Measurements from ENCODE around the gene ASB3.
"Not testable (repeated sequence)": the region's sequence is repeated elsewhere in the genome, so short reads cannot be mapped to it uniquely, and the experiment has no call there.

The ASB3 gene

DNA sequence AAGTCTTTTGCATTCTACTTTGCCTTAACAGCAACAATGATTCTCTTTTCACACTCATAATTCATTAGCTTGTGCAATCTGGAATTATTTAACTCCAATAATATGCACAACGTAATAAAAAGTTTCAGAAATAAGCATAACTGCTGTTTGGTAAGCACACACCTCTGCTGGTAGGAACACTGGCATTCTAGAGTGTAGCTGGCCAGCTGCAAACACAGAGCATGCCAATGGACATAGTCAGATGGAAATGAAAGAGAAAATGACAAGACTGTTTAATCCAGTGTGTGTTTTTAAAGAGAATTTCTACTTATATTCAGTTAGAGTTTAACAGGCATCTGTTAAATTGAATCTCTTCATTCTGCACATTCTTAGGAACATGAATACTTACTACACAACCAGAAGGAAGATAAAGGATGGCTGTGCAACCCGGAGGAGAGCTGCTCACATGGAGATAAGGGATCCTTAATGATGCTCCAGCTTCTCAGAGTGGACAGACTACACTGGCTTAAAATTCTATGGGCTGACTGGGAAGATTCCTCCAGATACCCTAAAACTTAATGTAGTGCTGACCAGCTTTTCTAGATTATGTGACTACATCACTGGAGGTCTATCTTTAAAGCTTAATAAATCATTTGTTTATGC lies 113.8 kb downstream of the ASB3 start:
- DNase-seq, result no peak
- CTCF ChIA-PET, result no interaction called here

GRCh38 chr2:53670331-53670730 lies 116.4 kb downstream of the ASB3 start:
- Mint-ChIP-seq H3K27me3 (no peaks in the 10 kb centered on the region), H3K9me3 (peaks cover 7% of the 10 kb centered on the region), H3K27ac (no peak overlapping the region), H3K36me3 (peaks cover 13% of the 10 kb centered on the region), H3K4me1 (no peaks in the 10 kb centered on the region), H3K4me3 (no peak overlapping the region)
- no peak for DNase-seq
- CTCF ChIA-PET, result no interaction called here

More for the DNA sequence above, 113.8 kb downstream of the ASB3 start:
- Mint-ChIP-seq H3K4me1 (no peaks in the 10 kb centered on the region), H3K9me3 (peaks cover under 1% of the 10 kb centered on the region), H3K4me3 (no peak overlapping the region), H3K27me3 (no peaks in the 10 kb centered on the region), H3K36me3 (peaks cover 8% of the 10 kb centered on the region), H3K27ac (no peak overlapping the region)

- CTCF ChIA-PET, result no interaction called here
- DNase-seq, result no peak
- no peak overlapping the region for H3K27ac Mint-ChIP-seq
- no peaks in the 10 kb centered on the region for H3K27me3 Mint-ChIP-seq
- H3K4me1 Mint-ChIP-seq, result no peaks in the 10 kb centered on the region
- H3K36me3 Mint-ChIP-seq, result peaks cover 13% of the 10 kb centered on the region
- peaks cover 8% of the 10 kb centered on the region for H3K9me3 Mint-ChIP-seq
- no peak overlapping the region for H3K4me3 Mint-ChIP-seq
Observed at GRCh38 chr2:53668624-53669026, 118.1 kb downstream of the ASB3 start.

GRCh38 chr2:53667130-53667529 lies 119.6 kb downstream of the ASB3 start:
- H3K27me3 Mint-ChIP-seq, DNase-seq, CTCF ChIA-PET, H3K4me3 Mint-ChIP-seq, H3K9me3 Mint-ChIP-seq, H3K4me1 Mint-ChIP-seq, H3K27ac Mint-ChIP-seq: not testable (repeated sequence)
- peaks cover 13% of the 10 kb centered on the region for H3K36me3 Mint-ChIP-seq

GRCh38 chr2:53660886-53661285 lies 125.9 kb downstream of the ASB3 start:
- H3K27ac Mint-ChIP-seq, result no peak overlapping the region
- CTCF ChIA-PET, result no interaction called here
- no peaks in the 10 kb centered on the region for H3K4me1 Mint-ChIP-seq
- no peak overlapping the region for H3K4me3 Mint-ChIP-seq
- H3K27me3 Mint-ChIP-seq, result no peaks in the 10 kb centered on the region
- peaks cover 3% of the 10 kb centered on the region for H3K9me3 Mint-ChIP-seq
- no peak for DNase-seq
- no peaks in the 10 kb centered on the region for H3K36me3 Mint-ChIP-seq

- H3K27me3 Mint-ChIP-seq, H3K4me3 Mint-ChIP-seq, H3K27ac Mint-ChIP-seq, H3K9me3 Mint-ChIP-seq, H3K4me1 Mint-ChIP-seq, CTCF ChIA-PET, DNase-seq, H3K36me3 Mint-ChIP-seq: not testable (repeated sequence)
Observed at GRCh38 chr2:53658474-53658873, 128.3 kb downstream of the ASB3 start.

- Mint-ChIP-seq H3K4me1 (no peaks in the 10 kb centered on the region), H3K27me3 (no peaks in the 10 kb centered on the region), H3K4me3 (no peak overlapping the region), H3K9me3 (peaks cover 2% of the 10 kb centered on the region), H3K36me3 (no peaks in the 10 kb centered on the region), H3K27ac (no peak overlapping the region)
- no peak for DNase-seq
- CTCF ChIA-PET, result no interaction called here
Observed at GRCh38 chr2:53655256-53655655, 131.5 kb downstream of the ASB3 start.

DNA sequence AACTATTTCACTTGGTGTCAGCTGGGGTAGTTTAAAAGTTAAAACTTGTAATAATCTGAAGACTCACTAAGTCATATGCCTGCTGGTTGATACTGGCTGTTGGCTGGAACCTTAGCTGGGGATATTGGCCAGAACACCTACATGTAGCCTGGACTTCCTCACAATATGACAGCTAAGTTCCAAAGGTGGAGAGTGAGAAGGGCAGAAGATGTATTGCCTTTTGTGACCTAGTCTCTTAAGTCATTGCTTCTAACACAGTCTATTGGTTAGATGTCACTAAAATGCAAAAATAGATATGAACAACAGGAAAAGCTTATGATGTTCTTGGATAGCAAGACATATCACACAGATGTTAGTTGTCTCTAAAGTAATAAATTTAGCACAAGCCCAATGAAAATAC lies 132.4 kb downstream of the ASB3 start:
- Mint-ChIP-seq H3K4me1 (no peaks in the 10 kb centered on the region), H3K27me3 (no peaks in the 10 kb centered on the region), H3K36me3 (no peaks in the 10 kb centered on the region), H3K4me3 (no peak overlapping the region), H3K27ac (no peak overlapping the region), H3K9me3 (peaks cover 2% of the 10 kb centered on the region)
- DNase-seq, result no peak
- CTCF ChIA-PET, result no interaction called here

- H3K9me3 Mint-ChIP-seq, result no peaks in the 10 kb centered on the region
- no peak overlapping the region for H3K4me3 Mint-ChIP-seq
- DNase-seq, result no peak
- H3K36me3 Mint-ChIP-seq, result no peaks in the 10 kb centered on the region
- H3K27ac Mint-ChIP-seq, result no peak overlapping the region
- no peaks in the 10 kb centered on the region for H3K27me3 Mint-ChIP-seq
- no peaks in the 10 kb centered on the region for H3K4me1 Mint-ChIP-seq
- CTCF ChIA-PET, result no interaction called here
Observed at GRCh38 chr2:53652131-53652530, 134.6 kb downstream of the ASB3 start.

- Mint-ChIP-seq H3K4me3 (no peak overlapping the region), H3K4me1 (no peaks in the 10 kb centered on the region), H3K27ac (no peak overlapping the region), H3K9me3 (no peaks in the 10 kb centered on the region), H3K27me3 (no peaks in the 10 kb centered on the region), H3K36me3 (no peaks in the 10 kb centered on the region)
- CTCF ChIA-PET, result no interaction called here
- no peak for DNase-seq
Observed at GRCh38 chr2:53646788-53647187, 140.0 kb downstream of the ASB3 start.

GRCh38 chr2:53641290-53641689 lies 145.5 kb downstream of the ASB3 start:
- H3K36me3 Mint-ChIP-seq, result no peaks in the 10 kb centered on the region
- H3K4me3 Mint-ChIP-seq, result no peak overlapping the region
- CTCF ChIA-PET, result no interaction called here
- DNase-seq, result no peak
- H3K27ac Mint-ChIP-seq, result no peak overlapping the region
- no peaks in the 10 kb centered on the region for H3K27me3 Mint-ChIP-seq
- no peaks in the 10 kb centered on the region for H3K9me3 Mint-ChIP-seq
- H3K4me1 Mint-ChIP-seq, result no peaks in the 10 kb centered on the region

DNA sequence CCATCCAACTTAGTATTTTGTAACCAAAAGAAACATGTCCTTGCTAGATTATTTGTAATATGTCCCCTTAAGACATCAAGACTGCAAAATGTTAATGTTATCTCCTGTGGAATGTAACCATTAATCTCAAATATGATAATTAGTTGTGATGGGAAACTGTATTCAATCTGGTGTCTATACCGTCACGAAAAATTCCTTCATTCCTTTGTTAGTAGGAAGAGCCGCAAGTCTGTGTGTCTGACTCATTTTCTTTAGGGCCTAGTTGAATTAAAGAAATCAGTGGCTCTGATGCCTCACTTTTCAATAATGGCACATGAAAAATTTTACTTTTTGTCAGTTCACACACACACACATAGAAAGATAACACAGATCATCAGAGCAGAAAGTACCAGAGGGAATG lies 146.3 kb downstream of the ASB3 start:
- H3K4me1 Mint-ChIP-seq, result no peaks in the 10 kb centered on the region
- H3K9me3 Mint-ChIP-seq, result no peaks in the 10 kb centered on the region
- no peak for DNase-seq
- no peaks in the 10 kb centered on the region for H3K36me3 Mint-ChIP-seq
- no peak overlapping the region for H3K4me3 Mint-ChIP-seq
- no peaks in the 10 kb centered on the region for H3K27me3 Mint-ChIP-seq
- no peak overlapping the region for H3K27ac Mint-ChIP-seq
- CTCF ChIA-PET, result no interaction called here

GRCh38 chr2:53636596-53636995 lies 150.2 kb downstream of the ASB3 start:
- Mint-ChIP-seq H3K36me3 (no peaks in the 10 kb centered on the region), H3K27ac (no peak overlapping the region), H3K27me3 (no peaks in the 10 kb centered on the region), H3K4me3 (no peak overlapping the region), H3K4me1 (no peaks in the 10 kb centered on the region), H3K9me3 (no peaks in the 10 kb centered on the region)
- CTCF ChIA-PET, result no interaction called here
- no peak for DNase-seq

- CTCF ChIA-PET, result no interaction called here
Observed at GRCh38 chr2:53636109-53636508, 150.6 kb downstream of the ASB3 start.

GRCh38 chr2:53635694-53636093 lies 151.1 kb downstream of the ASB3 start:
- Mint-ChIP-seq H3K27ac (no peak overlapping the region), H3K4me3 (no peak overlapping the region), H3K27me3 (no peaks in the 10 kb centered on the region), H3K4me1 (no peaks in the 10 kb centered on the region), H3K36me3 (no peaks in the 10 kb centered on the region), H3K9me3 (no peaks in the 10 kb centered on the region)
- CTCF ChIA-PET, result no interaction called here
- DNase-seq, result no peak

More at GRCh38 chr2:53636109-53636508, 150.6 kb downstream of the ASB3 start:
- H3K4me3 Mint-ChIP-seq, result no peak overlapping the region
- no peaks in the 10 kb centered on the region for H3K4me1 Mint-ChIP-seq
- H3K27me3 Mint-ChIP-seq, result no peaks in the 10 kb centered on the region
- no peaks in the 10 kb centered on the region for H3K36me3 Mint-ChIP-seq
- no peak for DNase-seq
- H3K9me3 Mint-ChIP-seq, result no peaks in the 10 kb centered on the region
- no peak overlapping the region for H3K27ac Mint-ChIP-seq

GRCh38 chr2:53633441-53633840 lies 153.3 kb downstream of the ASB3 start:
- H3K4me1 Mint-ChIP-seq, result no peaks in the 10 kb centered on the region
- no peak overlapping the region for H3K27ac Mint-ChIP-seq
- H3K36me3 Mint-ChIP-seq, result no peaks in the 10 kb centered on the region
- no peak overlapping the region for H3K4me3 Mint-ChIP-seq
- CTCF ChIA-PET, result no interaction called here
- H3K27me3 Mint-ChIP-seq, result peaks cover 3% of the 10 kb centered on the region
- no peak for DNase-seq
- H3K9me3 Mint-ChIP-seq, result no peaks in the 10 kb centered on the region
